ENCODE measurements around the gene SLC25A12. TPM values are rescaled to one million over a fixed set of nuclear protein-coding genes. Genes with fewer than 3 reads are reported as not detected.

Gene SLC25A12
- total and polyA plus RNA-seq, 10 of the 15 experiments (the other 5 are each of a cell fraction or from before 2014, with no cell fraction given): 20.9 to 50.0 (median 33.0) TPM

- TF ChIP-seq NFIC (IDR thresholded peaks at IDR 0.05; ENCODE audit: low read depth, low read length): no peak
- TF ChIP-seq E4F1 (IDR thresholded peaks at IDR 0.05; ENCODE audit: borderline replicate concordance, partially characterized antibody): no peak
- TF ChIP-seq USF1 (IDR thresholded peaks at IDR 0.05; ENCODE audit: borderline replicate concordance, extremely low read length, insufficient read depth, low read depth, low read length): no peak
- peak; percentile 44; the same call in 1 of the 2 replicates for TF ChIP-seq SPI1 (IDR thresholded peaks at IDR 0.05; ENCODE audit: borderline replicate concordance, insufficient read depth, low read depth, low read length)
- TF ChIP-seq SMC3 (IDR thresholded peaks at IDR 0.05; ENCODE audit: borderline replicate concordance, low read length): no peak
- TF ChIP-seq TCF3 (IDR thresholded peaks at IDR 0.05; ENCODE audit: borderline replicate concordance, insufficient read depth, low read depth, low read length): peak; percentile 82
- 0 out of 2 replicates have a peak, but pooled peaks have one; percentile 45 for TF ChIP-seq EED (IDR thresholded peaks at IDR 0.05; ENCODE audit: low read depth)
- TF ChIP-seq ZBTB33 (IDR thresholded peaks at IDR 0.05): no peak
- TF ChIP-seq PML (IDR thresholded peaks at IDR 0.05; ENCODE audit: low read length): peak; percentile 79
- no peak for TF ChIP-seq FOS (IDR thresholded peaks at IDR 0.05; ENCODE audit: borderline replicate concordance, extremely low read depth, insufficient read length)
- TF ChIP-seq LARP7 (IDR thresholded peaks at IDR 0.05): peak; percentile 51; the same call in 1 of the 2 replicates
- no peak for TF ChIP-seq CEBPZ (IDR thresholded peaks at IDR 0.05; ENCODE audit: low read depth, low read length)
- TF ChIP-seq MYC (IDR thresholded peaks at IDR 0.05; ENCODE audit: insufficient read depth, insufficient read length, insufficient replicate concordance, low read length, severe bottlenecking): no peak
- no peak for TF ChIP-seq HSF1 (IDR thresholded peaks at IDR 0.05; ENCODE audit: low read depth, low read length)
Observed at GRCh38 chr2:171893824-171894611, at the start of gene SLC25A12 (continued).
